HG02938 (cell line): Measurements from ENCODE around the gene TEX29.

Source experiments
- ATAC-seq: cut with Tn5 transposase; IDR thresholded peaks from one replicate; pipeline ENCODE4 v1.9.1; 2021; ENCODE audit warnings: mild to moderate bottlenecking, moderate library complexity; ENCODE audit not compliant: unreplicated experiment

Gene TEX29

DNA sequence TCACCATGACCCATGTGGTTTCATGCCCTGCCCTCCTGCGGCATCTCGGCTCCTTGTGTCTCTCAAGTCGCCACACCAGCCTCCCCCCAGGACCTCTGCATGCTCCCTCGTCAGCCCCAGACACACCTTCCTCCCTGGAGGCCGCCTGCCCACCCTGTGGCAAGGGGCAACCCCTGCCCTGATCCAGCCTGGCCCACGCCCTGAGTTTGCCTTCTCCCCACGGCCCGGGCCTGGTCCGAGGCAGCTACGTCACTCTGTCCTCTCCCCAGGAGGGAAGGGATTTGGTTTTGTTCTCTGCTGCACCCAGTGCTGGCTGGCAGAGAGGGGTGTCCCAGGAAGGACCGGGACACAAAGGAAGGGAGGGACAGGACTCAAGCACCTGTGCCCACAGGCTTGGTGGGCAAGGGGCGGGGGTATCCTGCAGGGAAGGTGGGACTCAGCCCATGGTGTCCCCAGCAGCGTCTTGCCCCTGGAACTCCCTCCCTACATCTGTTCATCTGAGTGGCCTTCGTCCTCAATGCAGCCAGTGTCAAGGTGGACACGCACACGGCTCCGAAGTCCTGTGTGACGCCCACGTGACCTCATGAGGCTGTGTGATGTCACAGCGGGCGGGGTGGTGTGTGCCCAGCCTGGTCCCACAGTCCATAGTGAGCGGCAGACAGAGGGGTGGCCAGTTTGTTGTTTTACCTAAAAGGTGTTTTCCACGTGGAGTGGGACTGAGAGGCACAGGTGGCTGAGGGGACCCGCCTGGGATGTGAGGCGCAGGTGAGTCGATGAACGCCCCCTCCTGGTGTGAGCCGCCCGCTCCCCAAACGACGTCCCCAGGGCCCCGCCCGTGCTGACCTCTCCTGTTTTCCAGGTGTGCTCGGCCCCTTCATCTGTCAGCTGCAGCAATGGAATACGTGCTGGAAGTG is at the start of gene TEX29:
TEX29 (plus strand) TSS at position 645 of the 914 bp plus-strand sequence; CDS start at position 894, 249 bp downstream.
- no peak for ATAC-seq

- ATAC-seq = no peak
These were observed 49.4 kb upstream of the TEX29 start for GRCh38 chr13:111270765-111271698.

- no peak for ATAC-seq
These were observed 48.3 kb upstream of the TEX29 start for GRCh38 chr13:111272117-111272516.

GRCh38 chr13:111275382-111275781 is 45.1 kb upstream of the TEX29 start:
- ATAC-seq = no peak

GRCh38 chr13:111275995-111276618 is 44.3 kb upstream of the TEX29 start:
- ATAC-seq = no peak

DNA sequence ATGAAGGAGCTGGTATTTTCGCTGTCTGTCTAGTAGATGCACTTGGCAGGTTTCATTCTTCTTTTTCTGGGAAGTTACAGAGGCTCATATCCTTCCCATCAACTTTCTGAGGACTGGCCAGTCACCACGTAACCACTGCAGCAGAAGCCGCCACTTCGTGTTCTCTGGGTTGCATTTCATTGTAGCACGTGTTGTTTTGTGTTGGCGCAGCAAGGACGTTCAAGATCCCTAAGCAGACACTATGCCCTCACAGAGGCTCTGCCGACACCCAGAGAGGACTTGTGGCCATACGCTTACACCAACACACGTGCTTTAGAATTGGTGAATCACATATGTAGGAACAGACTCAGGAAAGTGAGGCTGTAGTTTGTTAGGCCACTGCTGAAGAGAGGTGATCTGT is 42.2 kb upstream of the TEX29 start:
- ATAC-seq = no peak

GRCh38 chr13:111278743-111279652 is 41.4 kb upstream of the TEX29 start:
- ATAC-seq = no peak

- no peak for ATAC-seq
These were observed 40.2 kb upstream of the TEX29 start for GRCh38 chr13:111280226-111280625.

DNA sequence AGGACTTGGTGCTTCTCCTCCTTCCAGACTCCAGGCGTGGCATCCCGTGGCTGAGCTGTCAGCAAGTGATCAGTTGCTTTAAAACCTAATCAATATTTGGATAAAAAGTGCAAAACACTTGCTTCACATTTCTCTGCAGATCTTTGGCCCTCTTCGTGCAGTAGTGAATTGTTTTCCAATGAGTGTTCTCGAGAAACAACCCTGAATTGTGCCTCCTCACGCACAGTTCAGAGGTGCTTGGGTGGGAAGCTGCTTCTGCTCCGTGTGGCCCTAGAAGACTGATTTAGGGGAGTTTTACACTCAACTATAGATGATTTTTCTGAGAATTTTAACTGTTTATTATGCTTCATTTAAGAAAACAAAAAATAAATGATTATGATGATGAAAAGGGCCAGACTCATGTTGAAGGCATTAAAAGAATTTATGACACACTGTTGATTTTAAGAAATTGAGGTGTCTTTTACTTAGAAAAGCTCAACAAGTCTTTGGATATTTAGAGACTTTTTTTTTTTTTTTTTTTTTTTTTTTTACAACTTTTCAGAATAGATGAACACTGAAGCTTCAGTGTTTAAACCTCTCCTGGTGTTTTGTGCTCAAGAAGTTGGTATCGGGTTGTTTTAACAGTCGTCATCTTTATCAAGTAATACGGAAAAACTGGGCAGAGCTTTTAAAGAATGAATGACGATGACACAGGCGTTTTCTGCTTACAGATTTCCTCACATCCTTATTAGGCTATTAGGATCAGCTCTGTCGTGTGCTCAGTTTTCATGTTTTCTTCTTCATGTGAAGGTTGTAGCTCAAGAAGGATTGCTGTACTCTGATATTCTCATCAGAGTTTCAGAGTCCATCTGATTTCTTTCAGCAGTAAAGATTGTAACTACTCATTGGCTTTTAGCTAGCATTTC is 39.5 kb upstream of the TEX29 start:
- ATAC-seq = no peak

- ATAC-seq = no peak
These were observed 38.6 kb upstream of the TEX29 start for GRCh38 chr13:111281751-111282311.

DNA sequence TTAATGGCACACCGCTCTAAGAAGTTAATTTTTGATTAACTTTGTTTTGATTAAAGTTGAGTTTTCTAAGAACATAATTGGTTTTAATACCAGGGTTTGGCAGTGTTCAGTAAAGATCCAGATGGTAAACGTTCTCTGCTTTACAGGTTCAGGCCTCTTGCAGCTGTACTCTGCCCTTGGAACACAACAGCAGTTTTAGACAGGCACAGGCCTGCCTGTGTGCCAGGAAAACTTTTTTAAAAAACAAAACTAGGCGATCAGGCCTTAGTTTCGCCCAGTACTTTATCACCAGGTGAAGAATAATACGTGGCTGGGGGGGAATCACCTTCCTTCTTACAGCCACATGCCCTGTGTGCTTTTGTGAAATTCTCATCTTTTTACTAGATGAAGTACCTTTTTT is 38.0 kb upstream of the TEX29 start:
- ATAC-seq = no peak

- no peak for ATAC-seq
These were observed 37.4 kb upstream of the TEX29 start for GRCh38 chr13:111282997-111283396.

DNA sequence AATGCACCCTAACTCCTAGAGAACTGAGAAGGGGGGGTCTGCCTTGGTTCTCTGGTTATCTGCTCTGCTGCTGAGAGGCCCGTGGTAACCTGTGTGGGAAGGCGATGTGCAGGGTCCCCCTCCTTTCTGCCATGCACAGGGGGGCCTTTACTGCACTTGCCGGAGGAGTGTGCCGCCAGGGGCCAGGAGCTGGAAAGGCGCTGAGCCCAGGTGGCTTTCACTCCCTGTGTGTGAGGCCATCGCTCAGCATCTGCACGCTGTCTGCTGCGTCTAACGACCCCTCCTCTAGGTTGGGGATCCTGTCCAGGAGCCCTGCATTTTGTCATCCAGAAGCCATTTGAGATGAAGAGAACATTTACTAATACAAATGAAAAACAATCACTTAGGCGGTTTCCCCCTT is 37.0 kb upstream of the TEX29 start:
- ATAC-seq = no peak

DNA sequence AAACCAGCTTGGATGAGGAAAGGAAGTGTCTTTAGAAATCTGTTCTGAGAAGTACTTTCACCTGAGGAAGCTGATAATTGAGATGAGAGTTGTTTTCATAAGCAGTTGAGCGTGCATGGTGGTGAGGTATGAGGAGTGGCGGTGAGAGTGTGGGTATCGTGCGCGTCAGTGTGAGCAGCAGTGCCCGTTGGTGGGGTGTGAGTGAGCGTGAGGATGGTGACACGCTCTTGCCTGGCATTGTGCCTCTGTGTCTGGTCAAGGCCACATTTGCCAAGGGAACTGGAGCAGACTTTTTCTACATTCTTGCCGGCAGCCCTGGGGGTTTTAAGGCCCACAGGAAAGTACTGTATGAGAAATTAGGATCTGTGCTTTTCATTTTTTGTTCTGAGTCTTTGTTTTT is 36.5 kb upstream of the TEX29 start:
- no peak for ATAC-seq

GRCh38 chr13:111284565-111284964 is 35.9 kb upstream of the TEX29 start:
- ATAC-seq = no peak

DNA sequence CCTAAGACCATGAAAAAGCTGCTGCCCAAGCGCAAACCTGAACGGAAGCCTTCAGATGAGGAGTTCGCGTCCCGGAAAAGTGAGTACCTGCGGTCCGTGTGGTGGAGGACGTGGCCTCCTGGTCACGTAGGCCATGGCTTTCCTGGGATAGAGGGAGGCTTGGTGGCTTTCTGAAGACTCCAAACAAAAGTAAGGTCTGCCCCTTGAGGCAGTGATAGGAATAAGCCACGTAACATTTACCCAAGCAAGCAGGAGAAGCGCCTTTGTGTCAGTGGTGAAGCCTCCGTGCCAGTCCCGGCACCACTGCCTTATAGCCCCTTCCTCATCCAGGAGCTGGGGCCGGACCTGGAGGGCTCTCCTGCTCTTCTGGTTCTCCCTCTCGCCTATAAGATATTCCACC is 34.3 kb upstream of the TEX29 start:
- ATAC-seq = no peak

DNA sequence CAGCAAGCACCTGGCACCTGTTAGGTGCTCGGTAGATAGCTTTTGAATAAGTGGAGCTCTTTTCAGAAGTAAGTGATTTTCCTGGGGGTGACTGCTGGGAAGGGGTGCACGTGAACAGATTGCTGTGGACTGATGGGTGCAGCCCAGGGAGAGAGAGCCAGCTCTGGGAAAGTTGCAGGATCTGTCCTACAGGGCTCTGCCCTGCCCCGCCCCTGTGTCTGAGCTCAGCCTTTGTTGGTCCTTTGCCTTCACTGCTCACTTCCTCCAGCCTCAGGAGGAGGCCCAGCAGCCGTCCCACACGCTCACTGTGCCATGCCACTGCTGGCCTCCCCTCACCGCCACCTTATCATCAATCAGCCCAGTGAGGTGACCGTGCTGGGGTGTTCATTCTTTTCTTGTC is 33.7 kb upstream of the TEX29 start:
- ATAC-seq = no peak

- ATAC-seq = no peak
These were observed 33.2 kb upstream of the TEX29 start for GRCh38 chr13:111287201-111287600.

- no peak for ATAC-seq
These were observed 32.2 kb upstream of the TEX29 start for GRCh38 chr13:111288276-111288675.
